Measurements from ENCODE around the gene RHBDD3.

- TF ChIP-seq, protein P1, sequence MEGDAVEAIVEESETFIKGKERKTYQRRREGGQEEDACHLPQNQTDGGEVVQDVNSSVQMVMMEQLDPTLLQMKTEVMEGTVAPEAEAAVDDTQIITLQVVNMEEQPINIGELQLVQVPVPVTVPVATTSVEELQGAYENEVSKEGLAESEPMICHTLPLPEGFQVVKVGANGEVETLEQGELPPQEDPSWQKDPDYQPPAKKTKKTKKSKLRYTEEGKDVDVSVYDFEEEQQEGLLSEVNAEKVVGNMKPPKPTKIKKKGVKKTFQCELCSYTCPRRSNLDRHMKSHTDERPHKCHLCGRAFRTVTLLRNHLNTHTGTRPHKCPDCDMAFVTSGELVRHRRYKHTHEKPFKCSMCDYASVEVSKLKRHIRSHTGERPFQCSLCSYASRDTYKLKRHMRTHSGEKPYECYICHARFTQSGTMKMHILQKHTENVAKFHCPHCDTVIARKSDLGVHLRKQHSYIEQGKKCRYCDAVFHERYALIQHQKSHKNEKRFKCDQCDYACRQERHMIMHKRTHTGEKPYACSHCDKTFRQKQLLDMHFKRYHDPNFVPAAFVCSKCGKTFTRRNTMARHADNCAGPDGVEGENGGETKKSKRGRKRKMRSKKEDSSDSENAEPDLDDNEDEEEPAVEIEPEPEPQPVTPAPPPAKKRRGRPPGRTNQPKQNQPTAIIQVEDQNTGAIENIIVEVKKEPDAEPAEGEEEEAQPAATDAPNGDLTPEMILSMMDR (IDR thresholded peaks at IDR 0.05 in 4 of 5, conservative IDR thresholded peaks at IDR 0.05 in 1 of 5), result no peak
- TF ChIP-seq POLR2A (IDR thresholded peaks at IDR 0.05), result no peak
Measured at GRCh38 chr22:29254286-29254660, 13.5 kb downstream of the RHBDD3 start.
